H9 (cell line): ENCODE data around the gene CD300H. TPM values are rescaled to one million over a fixed set of nuclear protein-coding genes. Genes with fewer than 3 reads are reported as not detected.

Experiments
- DNase-seq: peaks from one replicate; pipeline ENCODE4 v3.0.0-alpha.2; 2017
- H2AFZ ChIP-seq: one replicate; pipeline ENCODE4 v1.6.1; 2013; ENCODE audit warnings: mild to moderate bottlenecking, low read length, control low read depth, moderate library complexity
- H2AK5ac ChIP-seq: 2 replicates; pipeline ENCODE4 v1.6.1; 2013; ENCODE audit warnings: low read length, control low read depth, mixed read lengths; ENCODE audit not compliant: insufficient read length
- H2BK120ac ChIP-seq: one replicate; pipeline ENCODE4 v1.6.1; 2013; ENCODE audit warnings: low read depth, mild to moderate bottlenecking, low read length, control low read depth, inconsistent platforms; ENCODE audit not compliant: poor library complexity, severe bottlenecking
- H2BK12ac ChIP-seq: 2 replicates; pipeline ENCODE4 v1.6.1; 2013; ENCODE audit warnings: low read length, control low read depth, mixed read lengths, low read depth; ENCODE audit not compliant: insufficient read length
- H2BK15ac ChIP-seq: 2 replicates; pipeline ENCODE4 v1.6.1; 2013; ENCODE audit warnings: low read depth, low read length, control low read depth
- H2BK20ac ChIP-seq: one replicate; pipeline ENCODE4 v1.6.1; 2013; ENCODE audit warnings: low read depth, mild to moderate bottlenecking, low read length, control low read depth, inconsistent platforms; ENCODE audit not compliant: poor library complexity, severe bottlenecking
- H2BK5ac ChIP-seq: 2 replicates; pipeline ENCODE4 v1.6.1; 2013; ENCODE audit warnings: low read length, control low read depth, mixed read lengths; ENCODE audit not compliant: insufficient read length
- H3K14ac ChIP-seq: 2 replicates; pipeline ENCODE4 v1.6.1; 2013; ENCODE audit warnings: low read length, control low read depth; ENCODE audit not compliant: insufficient read depth
- H3K18ac ChIP-seq: 2 replicates; pipeline ENCODE4 v1.6.1; 2013; ENCODE audit warnings: low read depth, mild to moderate bottlenecking, mixed read lengths, low read length, control low read depth; ENCODE audit not compliant: insufficient read length
- H3K23ac ChIP-seq: 2 replicates; pipeline ENCODE4 v1.6.1; 2013; ENCODE audit warnings: low read length, control low read depth, mixed read lengths, low read depth; ENCODE audit not compliant: insufficient read length
- H3K23me2 ChIP-seq: 2 replicates; pipeline ENCODE4 v1.6.1; 2013; ENCODE audit warnings: low read depth, mild to moderate bottlenecking, mixed read lengths, low read length, control low read depth; ENCODE audit not compliant: insufficient read length, poor library complexity, severe bottlenecking
- H3K27ac ChIP-seq: 2 replicates; pipeline ENCODE4 v1.5.1; 2013; ENCODE audit warnings: low read length, control low read depth, mixed read lengths, low read depth; ENCODE audit not compliant: insufficient read length
- H3K27me3 ChIP-seq: 2 replicates; pipeline ENCODE4 v1.6.1; 2013; ENCODE audit warnings: low read length, control low read depth, inconsistent platforms; ENCODE audit not compliant: insufficient read depth
- H3K4ac ChIP-seq: 2 replicates; pipeline ENCODE4 v1.6.1; 2013; ENCODE audit warnings: low read depth, mild to moderate bottlenecking, control low read depth, inconsistent platforms, low read length, moderate library complexity
- H3K4me1 ChIP-seq: 2 replicates; pipeline ENCODE4 v1.6.1; 2013; ENCODE audit warnings: low read length, control low read depth, inconsistent platforms; ENCODE audit not compliant: insufficient read depth
- H3K4me2 ChIP-seq: 2 replicates; pipeline ENCODE4 v1.6.1; 2013; ENCODE audit warnings: low read length, control low read depth, mixed read lengths; ENCODE audit not compliant: insufficient read length, insufficient read depth
- H3K56ac ChIP-seq: 2 replicates; pipeline ENCODE4 v1.6.1; 2013; ENCODE audit warnings: low read depth, mild to moderate bottlenecking, mixed read lengths, low read length, control low read depth; ENCODE audit not compliant: insufficient read length
- H3K79me1 ChIP-seq: 2 replicates; pipeline ENCODE4 v1.6.1; 2013; ENCODE audit warnings: low read depth, mild to moderate bottlenecking, moderate library complexity, low read length, control low read depth, inconsistent platforms; ENCODE audit not compliant: insufficient read depth, poor library complexity, severe bottlenecking
- H3K79me2 ChIP-seq: 2 replicates; pipeline ENCODE4 v1.6.1; 2013; ENCODE audit warnings: low read length, control low read depth, inconsistent platforms; ENCODE audit not compliant: insufficient read depth
- H3K9ac ChIP-seq: 2 replicates; pipeline ENCODE4 v1.6.1; 2013; ENCODE audit warnings: low read length, control low read depth, mixed read lengths; ENCODE audit not compliant: insufficient read length; ENCODE audit errors: extremely low read depth
- H3K9me3 ChIP-seq: one replicate; pipeline ENCODE4 v1.6.1; 2013; ENCODE audit warnings: low read depth, low read length, inconsistent platforms; ENCODE audit not compliant: control insufficient read depth
- H3T11ph ChIP-seq: one replicate; pipeline ENCODE4 v1.6.1; 2013; ENCODE audit warnings: mild to moderate bottlenecking, low read length, control low read depth, inconsistent platforms
- H4K20me1 ChIP-seq: one replicate; pipeline ENCODE4 v1.6.1; 2013; ENCODE audit not compliant: control insufficient read depth, insufficient read length, insufficient read depth
- H4K5ac ChIP-seq: 2 replicates; pipeline ENCODE4 v1.6.1; 2013; ENCODE audit warnings: low read depth, mild to moderate bottlenecking, mixed read lengths, low read length, control low read depth; ENCODE audit not compliant: insufficient read length
- H4K8ac ChIP-seq: replicated peaks from 2 replicates; pipeline ENCODE4 v1.6.1; 2013; ENCODE audit warnings: low read length, control low read depth, mixed read lengths, low read depth; ENCODE audit not compliant: insufficient read length
- H4K91ac ChIP-seq: 2 replicates; pipeline ENCODE4 v1.6.1; 2013; ENCODE audit warnings: low read depth, mild to moderate bottlenecking, moderate library complexity, mixed read lengths, low read length, control low read depth; ENCODE audit not compliant: insufficient read length
- H3K27ac Mint-ChIP-seq, 3 experiments: 2 replicates in 2 of 3; 3 replicates in 1 of 3; pipeline ENCODE4 v1.8.0; 2020 to 2021; ENCODE audit warnings: mixed read lengths in 3 of 3, mild to moderate bottlenecking in 1 of 3, moderate library complexity in 1 of 3
- H3K27me3 Mint-ChIP-seq: 2 replicates; pipeline ENCODE4 v1.8.0; 2021; ENCODE audit warnings: low read depth, mild to moderate bottlenecking, moderate library complexity, mixed read lengths
- H3K36me3 Mint-ChIP-seq, 3 experiments: 2 replicates in 2 of 3; 3 replicates in 1 of 3; pipeline ENCODE4 v1.8.0; 2020 to 2021; ENCODE audit warnings: low read depth in 3 of 3, mixed read lengths in 3 of 3; ENCODE audit not compliant: insufficient read depth in 1 of 3
- H3K4me1 Mint-ChIP-seq, 2 experiments: 2 replicates each; pipeline ENCODE4 v1.8.0; 2020; ENCODE audit warnings: mixed read lengths in 2 of 2
- H3K4me3 Mint-ChIP-seq, 2 experiments: 2 replicates in 1 of 2; 3 replicates in 1 of 2; pipeline ENCODE4 v1.8.0; 2020 to 2021; ENCODE audit warnings: mild to moderate bottlenecking in 2 of 2, mixed read lengths in 2 of 2, moderate library complexity in 1 of 2
- H3K9me3 Mint-ChIP-seq, 2 experiments: 2 replicates in 1 of 2; 3 replicates in 1 of 2; pipeline ENCODE4 v1.8.0; 2020; ENCODE audit warnings: mild to moderate bottlenecking in 2 of 2, mixed read lengths in 2 of 2, moderate library complexity in 1 of 2
- CTCF ChIP-seq: fragments of 200-600 bp; sonication (generic); conservative IDR thresholded peaks from 3 replicates; pipeline ENCODE4 v1.8.0; 2021; ENCODE audit warnings: antibody characterized with exemption, mild to moderate bottlenecking
- WGBS: extraction: QIAGEN DNeasy Blood & Tissue Kit; methylation state at CpG from one replicate; pipeline ENCODE4 v1.1.7; 2013; ENCODE audit warnings: missing lambda C conversion rate, low lambda C conversion rate, mixed read lengths; ENCODE audit not compliant: insufficient read length; ENCODE audit errors: extremely low coverage; 5-methylcytosine and 5-hydroxymethylcytosine counted together
- total RNA-seq: library from RNA; stranded (reverse); gene quantifications from 2 replicates; pipeline ENCODE4 v1.2.1, GENCODE V29; 2021

CD300H gene
- total RNA-seq, 1 experiment from 2014 or later = not detected

GRCh38 chr17:74521701-74522201 lies 45.6 kb downstream of the CD300H start:
- peaks cover 17 to 20% of the 10 kb centered on the region in 2 experiments; a peak in 4 of 5 replicates for H3K9me3 Mint-ChIP-seq
- H3K4me3 Mint-ChIP-seq = no peak overlapping the region

More at GRCh38 chr17:74521701-74522201, 45.6 kb downstream of the CD300H start:
- Histone ChIP-seq H3K4ac (no peak overlapping the region), H3K9me3 (no peaks in the 10 kb centered on the region), H2AK5ac (no peak overlapping the region), H4K5ac (no peak overlapping the region), H3K4me1 (no peaks in the 10 kb centered on the region), H2AFZ (no peak overlapping the region), H3K27me3 (no peaks in the 10 kb centered on the region), H3K4me2 (no peak overlapping the region), H2BK5ac (no peak overlapping the region), H3K79me2 (no peaks in the 10 kb centered on the region), H3K23me2 (no peaks in the 10 kb centered on the region), H3K18ac (no peak overlapping the region), H3K27ac (no peak overlapping the region), H3T11ph (no peak overlapping the region), H3K79me1 (no peaks in the 10 kb centered on the region), H3K56ac (no peak overlapping the region), H2BK12ac (no peak overlapping the region), H4K20me1 (no peaks in the 10 kb centered on the region), H3K23ac (no peak overlapping the region), H4K91ac (no peak overlapping the region), H2BK120ac (no peak overlapping the region), H2BK15ac (no peak overlapping the region), H3K14ac (no peak overlapping the region), H2BK20ac (no peak overlapping the region), H3K9ac (no peak overlapping the region), H4K8ac (no peak overlapping the region)
- Mint-ChIP-seq H3K36me3 (no peaks in the 10 kb centered on the region; a peak in 1 of 7 replicates), H3K4me1 (no peaks in the 10 kb centered on the region), H3K27me3 (peaks cover 57% of the 10 kb centered on the region), H3K27ac (no peak overlapping the region)
- TF ChIP-seq CTCF = no peak
- no CpG with 5 or more reads among the region's 9 CpGs for WGBS
- DNase-seq = no peak
